SK-N-SH (cell line): Measurements from ENCODE around the gene CASP1.

Experiments
- CTCF ChIP-seq: fragments of 200-600 bp; sonication (generic); IDR thresholded peaks from 2 replicates; pipeline ENCODE4 v1.6.1; 2017; ENCODE audit warnings: antibody characterized with exemption, mild to moderate bottlenecking, moderate library complexity
- EP300 ChIP-seq, 2 experiments: IDR thresholded peaks; 2 replicates each; pipeline versions ENCODE4 v1.4.0 to v1.6.1; 2012; ENCODE audit warnings: borderline replicate concordance in 1 of 2, low read depth in 1 of 2, low read length in 1 of 2
- FOXM1 ChIP-seq: IDR thresholded peaks from 2 replicates; pipeline ENCODE4 v1.4.0; 2012; ENCODE audit warnings: low read depth, mild to moderate bottlenecking
- GABPA ChIP-seq: IDR thresholded peaks from 2 replicates; pipeline ENCODE4 v1.4.0; 2012; ENCODE audit warnings: low read depth, mild to moderate bottlenecking
- MAX ChIP-seq: IDR thresholded peaks from 2 replicates; pipeline ENCODE4 v1.4.0; 2012; ENCODE audit warnings: low read depth
- RCOR1 ChIP-seq: fragments of 150-350 bp; IDR thresholded peaks from 2 replicates; pipeline ENCODE4 v1.6.1; 2017; ENCODE audit warnings: antibody characterized with exemption, low read length
- RXRA ChIP-seq: IDR thresholded peaks from 2 replicates; pipeline ENCODE4 v1.4.0; 2012; ENCODE audit warnings: low read depth, mild to moderate bottlenecking, borderline replicate concordance
- TAF1 ChIP-seq: IDR thresholded peaks from 2 replicates; pipeline ENCODE4 v1.6.1; 2012; ENCODE audit warnings: low read depth, mild to moderate bottlenecking, low read length, moderate library complexity, borderline replicate concordance
- YY1 ChIP-seq: IDR thresholded peaks from 2 replicates; pipeline ENCODE4 v1.4.0; 2012; ENCODE audit warnings: low read depth, mild to moderate bottlenecking

DNA sequence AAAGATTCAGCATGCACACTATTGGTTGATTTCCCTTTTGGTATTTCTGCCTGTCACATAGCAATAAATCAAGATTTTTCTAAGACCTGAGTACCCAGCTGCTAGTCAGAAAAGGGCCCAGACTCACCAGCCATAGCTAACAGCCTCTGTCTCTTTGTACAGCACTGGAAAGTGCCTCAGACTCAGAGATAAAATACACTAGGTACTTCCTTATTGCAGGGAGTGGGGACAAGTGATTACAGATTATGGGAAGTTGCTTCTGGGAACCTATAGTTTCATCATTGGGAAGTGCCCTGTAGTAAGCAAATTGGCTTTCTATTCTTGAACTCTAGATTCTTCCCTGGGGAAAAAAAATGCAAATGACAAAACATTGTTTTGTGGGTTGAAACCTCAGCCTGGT, 11.9 kb downstream of the CASP1 start, which contains the start of gene CASP5:
- TF ChIP-seq YY1 (no peak), CTCF (no peak), EP300 (IDR thresholded peaks at IDR 0.05; ENCODE audit: borderline replicate concordance in 1 of 2, low read depth in 1 of 2, low read length in 1 of 2) (no peak), RXRA (no peak), FOXM1 (no peak), MAX (no peak), RCOR1 (no peak), TAF1 (no peak), GABPA (no peak)
